HepG2 (cell line): ENCODE measurements around the gene HAPLN2. TPM values are rescaled to one million over a fixed set of nuclear protein-coding genes. Genes with fewer than 3 reads are reported as not detected.
A peak's percentile ranks its signal among the peaks of the same experiment; 100 is the strongest.

Source experiments
- AHDC1 ChIP-seq: sonication (generic); formaldehyde crosslinking; IDR thresholded peaks from 2 replicates; pipeline ENCODE4 v1.5.1; 2020; ENCODE audit warnings: mild to moderate bottlenecking, missing genetic modification reagents, borderline replicate concordance
- NFE2L1 ChIP-seq: sonication (generic); formaldehyde crosslinking; IDR thresholded peaks from 2 replicates; pipeline ENCODE4 v1.4.0; 2020; ENCODE audit warnings: missing genetic modification reagents, mild to moderate bottlenecking, borderline replicate concordance
- NFE2L2 ChIP-seq: fragments of 150-350 bp; IDR thresholded peaks from 2 replicates; pipeline ENCODE4 v1.6.1; 2014; ENCODE audit warnings: low read length
- ZNF160 ChIP-seq: sonication (generic); formaldehyde crosslinking; IDR thresholded peaks from 2 replicates; pipeline ENCODE4 v1.8.0; 2022; ENCODE audit warnings: mild to moderate bottlenecking, inconsistent platforms, missing genetic modification reagents
- ZNF20 ChIP-seq: sonication (generic); formaldehyde crosslinking; IDR thresholded peaks from 2 replicates; pipeline ENCODE4 v1.4.0; 2020; ENCODE audit warnings: mild to moderate bottlenecking, moderate library complexity, missing genetic modification reagents
- ZNF33B ChIP-seq: sonication (generic); formaldehyde crosslinking; IDR thresholded peaks from 2 replicates; pipeline ENCODE4 v1.5.1; 2020; ENCODE audit warnings: mild to moderate bottlenecking, missing genetic modification reagents
- ZNF446 ChIP-seq: sonication (generic); formaldehyde crosslinking; IDR thresholded peaks from 2 replicates; pipeline ENCODE4 v1.5.0; 2020; ENCODE audit warnings: mild to moderate bottlenecking, missing genetic modification reagents
- ZNF747 ChIP-seq: sonication (generic); formaldehyde crosslinking; IDR thresholded peaks from 2 replicates; pipeline ENCODE4 v1.8.1; 2023; ENCODE audit warnings: missing genetic modification reagents, mild to moderate bottlenecking, borderline replicate concordance
- ZXDC ChIP-seq: sonication (generic); formaldehyde crosslinking; IDR thresholded peaks from 2 replicates; pipeline ENCODE4 v1.5.0; 2020; ENCODE audit warnings: mild to moderate bottlenecking, missing genetic modification reagents
- polyA plus RNA-seq, 8 experiments: library from polyadenylated mRNA; depleted of rRNA in 3 of 8; stranded (reverse) in 7 of 8; unstranded in 1 of 8; fragments of >200 nt; fragmentation: Illumina TruSeq in 4 of 8; extraction: Trizol in 4 of 8; gene quantifications; 2 replicates each; pipeline versions ENCODE4 v1.2.1 to v1.2.3, GENCODE V29; 2011 to 2016; ENCODE audit warnings: low read depth in 4 of 8, missing spikeins in 1 of 8, mixed read lengths in 1 of 8; ENCODE audit not compliant: insufficient read depth in 1 of 8
- total RNA-seq, 5 experiments: library from RNA; depleted of rRNA; stranded (reverse); fragments of >200 nt; fragmentation: Illumina TruSeq; extraction: Trizol; gene quantifications; 2 replicates each; pipeline ENCODE4 v1.2.3, GENCODE V29; 2016; ENCODE audit warnings: low read depth in 1 of 5
- TF ChIP-seq, protein P1 (sequence below): sonication (generic); formaldehyde crosslinking; IDR thresholded peaks from 2 replicates; pipeline ENCODE4 v1.8.0; 2022; ENCODE audit warnings: mild to moderate bottlenecking, missing genetic modification reagents
- TF ChIP-seq, protein P2 (sequence below): sonication (generic); formaldehyde crosslinking; IDR thresholded peaks from 2 replicates; pipeline ENCODE4 v1.8.1; 2022; ENCODE audit warnings: mild to moderate bottlenecking, missing genetic modification reagents
- TF ChIP-seq, protein P3 (sequence below): sonication (generic); formaldehyde crosslinking; IDR thresholded peaks from 2 replicates; pipeline ENCODE4 v1.9.0; 2022; ENCODE audit warnings: missing genetic modification reagents, mild to moderate bottlenecking, borderline replicate concordance

The HAPLN2 gene
- total and polyA plus RNA-seq, 2 of the 13 experiments (the other 11 are each of a cell fraction or from before 2014, with no cell fraction given): not detected

- 0 out of 2 replicates have a peak, but pooled peaks have one; percentile 75 for TF ChIP-seq ZXDC (CRISPR knock-in tag)
- TF ChIP-seq ZNF747: no peak; the same call in 1 of the 2 replicates
- 0 out of 2 replicates have a peak, but pooled peaks have one; percentile 33 for TF ChIP-seq ZNF33B (CRISPR knock-in tag)
- no peak for TF ChIP-seq ZNF446 (CRISPR knock-in tag)
- 0 out of 2 replicates have a peak, but pooled peaks have one; percentile 52 for TF ChIP-seq ZNF160
- TF ChIP-seq AHDC1: no peak
- TF ChIP-seq ZNF20 (CRISPR knock-in tag): no peak
- TF ChIP-seq, protein P1, sequence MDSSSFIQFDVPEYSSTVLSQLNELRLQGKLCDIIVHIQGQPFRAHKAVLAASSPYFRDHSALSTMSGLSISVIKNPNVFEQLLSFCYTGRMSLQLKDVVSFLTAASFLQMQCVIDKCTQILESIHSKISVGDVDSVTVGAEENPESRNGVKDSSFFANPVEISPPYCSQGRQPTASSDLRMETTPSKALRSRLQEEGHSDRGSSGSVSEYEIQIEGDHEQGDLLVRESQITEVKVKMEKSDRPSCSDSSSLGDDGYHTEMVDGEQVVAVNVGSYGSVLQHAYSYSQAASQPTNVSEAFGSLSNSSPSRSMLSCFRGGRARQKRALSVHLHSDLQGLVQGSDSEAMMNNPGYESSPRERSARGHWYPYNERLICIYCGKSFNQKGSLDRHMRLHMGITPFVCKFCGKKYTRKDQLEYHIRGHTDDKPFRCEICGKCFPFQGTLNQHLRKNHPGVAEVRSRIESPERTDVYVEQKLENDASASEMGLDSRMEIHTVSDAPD (CRISPR knock-in tag): peak; percentile 77
- no peak for TF ChIP-seq NFE2L1
- TF ChIP-seq, protein P2, sequence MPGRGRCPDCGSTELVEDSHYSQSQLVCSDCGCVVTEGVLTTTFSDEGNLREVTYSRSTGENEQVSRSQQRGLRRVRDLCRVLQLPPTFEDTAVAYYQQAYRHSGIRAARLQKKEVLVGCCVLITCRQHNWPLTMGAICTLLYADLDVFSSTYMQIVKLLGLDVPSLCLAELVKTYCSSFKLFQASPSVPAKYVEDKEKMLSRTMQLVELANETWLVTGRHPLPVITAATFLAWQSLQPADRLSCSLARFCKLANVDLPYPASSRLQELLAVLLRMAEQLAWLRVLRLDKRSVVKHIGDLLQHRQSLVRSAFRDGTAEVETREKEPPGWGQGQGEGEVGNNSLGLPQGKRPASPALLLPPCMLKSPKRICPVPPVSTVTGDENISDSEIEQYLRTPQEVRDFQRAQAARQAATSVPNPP: no peak
- TF ChIP-seq, protein P3, sequence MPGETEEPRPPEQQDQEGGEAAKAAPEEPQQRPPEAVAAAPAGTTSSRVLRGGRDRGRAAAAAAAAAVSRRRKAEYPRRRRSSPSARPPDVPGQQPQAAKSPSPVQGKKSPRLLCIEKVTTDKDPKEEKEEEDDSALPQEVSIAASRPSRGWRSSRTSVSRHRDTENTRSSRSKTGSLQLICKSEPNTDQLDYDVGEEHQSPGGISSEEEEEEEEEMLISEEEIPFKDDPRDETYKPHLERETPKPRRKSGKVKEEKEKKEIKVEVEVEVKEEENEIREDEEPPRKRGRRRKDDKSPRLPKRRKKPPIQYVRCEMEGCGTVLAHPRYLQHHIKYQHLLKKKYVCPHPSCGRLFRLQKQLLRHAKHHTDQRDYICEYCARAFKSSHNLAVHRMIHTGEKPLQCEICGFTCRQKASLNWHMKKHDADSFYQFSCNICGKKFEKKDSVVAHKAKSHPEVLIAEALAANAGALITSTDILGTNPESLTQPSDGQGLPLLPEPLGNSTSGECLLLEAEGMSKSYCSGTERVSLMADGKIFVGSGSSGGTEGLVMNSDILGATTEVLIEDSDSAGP: peak; percentile 46; the same call in 1 of the 2 replicates
- no peak for TF ChIP-seq NFE2L2
Measured at GRCh38 chr1:156601122-156601830, 17.9 kb upstream of the HAPLN2 start, which contains the start of gene GPATCH4 (continued).
